H1 (cell line): ENCODE measurements around the gene SCO1. TPM values are rescaled to one million over a fixed set of nuclear protein-coding genes. Genes with fewer than 3 reads are reported as not detected.

Experiments
- CTCF ChIA-PET: fragments of 300-600 bp; sonication (Branson Sonifier 250); formaldehyde crosslinking; loops from one replicate; lab custom pipeline; 2021; ENCODE audit not compliant: partially characterized antibody; lab: Charles Lee
- POLR2A ChIA-PET: fragments of 300-600 bp; sonication (Branson Sonifier 250); formaldehyde crosslinking; loops from one replicate; lab custom pipeline; 2021; ENCODE audit warnings: inconsistent platforms; ENCODE audit not compliant: partially characterized antibody; lab: Charles Lee
- DNase-seq, 2 experiments: peaks; one replicate each; pipeline versions ENCODE4 v3.0.0 to v3.0.0-alpha.2; 2010 to 2022; ENCODE audit warnings: low spot score in 2 of 2, low read depth in 1 of 2, mixed read lengths in 1 of 2
- FAIRE-seq: peaks from 2 replicates; lab custom pipeline; 2011; peaks lifted over from hg19 to GRCh38; lab: Jason Lieb, UNC
- H2AFZ ChIP-seq: 2 replicates; pipeline ENCODE4 v1.8.1; 2012; ENCODE audit warnings: low read length, inconsistent platforms
- H2AK5ac ChIP-seq: 2 replicates; pipeline ENCODE4 v1.6.1; 2013; ENCODE audit warnings: low read depth, low read length
- H2BK120ac ChIP-seq: replicated peaks from 2 replicates; pipeline ENCODE3; 2013; ENCODE audit warnings: low read depth, low read length, inconsistent platforms
- H2BK12ac ChIP-seq: 2 replicates; pipeline ENCODE4 v1.6.1; 2013; ENCODE audit warnings: low read depth, low read length
- H2BK15ac ChIP-seq: 2 replicates; pipeline ENCODE4 v1.6.1; 2013; ENCODE audit warnings: low read length
- H2BK20ac ChIP-seq: 2 replicates; pipeline ENCODE4 v1.6.1; 2013; ENCODE audit warnings: low read length
- H2BK5ac ChIP-seq: 2 replicates; pipeline ENCODE4 v1.6.1; 2013; ENCODE audit warnings: low read depth, low read length
- H3K14ac ChIP-seq: 2 replicates; pipeline ENCODE4 v1.6.1; 2013; ENCODE audit warnings: inconsistent platforms; ENCODE audit not compliant: insufficient read length
- H3K18ac ChIP-seq: 2 replicates; pipeline ENCODE4 v1.6.1; 2013; ENCODE audit warnings: low read length; ENCODE audit errors: extremely low read depth
- H3K23ac ChIP-seq: 2 replicates; pipeline ENCODE4 v1.6.1; 2013; ENCODE audit warnings: inconsistent platforms; ENCODE audit not compliant: insufficient read length
- H3K23me2 ChIP-seq: 2 replicates; pipeline ENCODE4 v1.6.1; 2013; ENCODE audit warnings: low read depth, low read length
- H3K27ac ChIP-seq: 2 replicates; pipeline ENCODE4 v1.6.1; 2011; ENCODE audit warnings: low read depth, low read length, inconsistent platforms
- H3K27me3 ChIP-seq, 4 experiments: replicated peaks in 1 of 4; 1 replicate in 1 of 4; 2 replicates in 3 of 4; pipeline versions ENCODE4 v1.6.1 to v1.8.1; 2011 to 2013; ENCODE audit warnings: low read length in 3 of 4, mild to moderate bottlenecking in 3 of 4, inconsistent platforms in 2 of 4, mixed read lengths in 2 of 4, moderate library complexity in 1 of 4; ENCODE audit not compliant: control insufficient read depth in 3 of 4, insufficient read depth in 3 of 4; ENCODE audit errors: extremely low read depth in 1 of 4
- H3K36me3 ChIP-seq, 4 experiments: 2 replicates each; pipeline versions ENCODE4 v1.6.1 to v1.8.1; 2011 to 2013; ENCODE audit warnings: mild to moderate bottlenecking in 4 of 4, low read length in 3 of 4, moderate library complexity in 2 of 4, control low read depth in 1 of 4, inconsistent platforms in 1 of 4; ENCODE audit not compliant: insufficient read depth in 4 of 4, control insufficient read depth in 2 of 4
- H3K4ac ChIP-seq: replicated peaks from 2 replicates; pipeline ENCODE3; 2013; ENCODE audit warnings: low read length, low read depth, mixed read lengths, inconsistent platforms; ENCODE audit not compliant: insufficient read length
- H3K4me1 ChIP-seq, 4 experiments: replicated peaks in 1 of 4; 1 replicate in 1 of 4; 2 replicates in 3 of 4; pipeline versions ENCODE4 v1.6.1 to v1.8.1; 2011 to 2013; ENCODE audit warnings: low read length in 3 of 4, inconsistent platforms in 2 of 4, mixed read lengths in 1 of 4; ENCODE audit not compliant: insufficient read depth in 4 of 4, control insufficient read depth in 3 of 4
- H3K4me2 ChIP-seq, 2 experiments: 2 replicates each; pipeline versions ENCODE4 v1.6.1 to v1.8.1; 2011 to 2013; ENCODE audit warnings: low read depth in 2 of 2, low read length in 2 of 2, control low read depth in 1 of 2, inconsistent platforms in 1 of 2, mild to moderate bottlenecking in 1 of 2; ENCODE audit not compliant: insufficient read depth in 1 of 2
- H3K4me3 ChIP-seq, 4 experiments: fragments of 200-600, 300-600 bp in 1 of 4; sonication (generic), shearing (Covaris generic), sonication (Bioruptor Twin) in 1 of 4; 2 replicates each; pipeline versions ENCODE4 v1.5.1 to v1.8.1; 2011 to 2016; ENCODE audit warnings: low read length in 4 of 4, low read depth in 3 of 4, control low read depth in 2 of 4, inconsistent platforms in 2 of 4, mild to moderate bottlenecking in 2 of 4, mixed read lengths in 1 of 4, moderate library complexity in 1 of 4; ENCODE audit not compliant: insufficient read depth in 2 of 4; ENCODE audit errors: extremely low read depth in 1 of 4
- H3K56ac ChIP-seq: replicated peaks from 2 replicates; pipeline ENCODE3; 2013; ENCODE audit warnings: low read depth, mild to moderate bottlenecking, mixed read lengths, low read length, inconsistent platforms; ENCODE audit not compliant: insufficient read length
- H3K79me1 ChIP-seq: 2 replicates; pipeline ENCODE4 v1.6.1; 2013; ENCODE audit warnings: low read depth, low read length, control low read depth
- H3K79me2 ChIP-seq, 2 experiments: 2 replicates each; pipeline versions ENCODE4 v1.6.1 to v1.8.1; 2012 to 2013; ENCODE audit warnings: low read length in 2 of 2, mild to moderate bottlenecking in 2 of 2, inconsistent platforms in 1 of 2; ENCODE audit not compliant: insufficient read depth in 2 of 2, control insufficient read depth in 1 of 2
- H3K9ac ChIP-seq, 4 experiments: replicated peaks in 1 of 4; 1 replicate in 1 of 4; 2 replicates in 3 of 4; pipeline versions ENCODE4 v1.6.1 to v1.8.1; 2011 to 2013; ENCODE audit warnings: low read depth in 3 of 4, low read length in 3 of 4, control low read depth in 2 of 4, mild to moderate bottlenecking in 2 of 4, moderate library complexity in 2 of 4, inconsistent platforms in 1 of 4; ENCODE audit errors: extremely low read depth in 1 of 4
- H3K9me3 ChIP-seq, 2 experiments: 2 replicates each; pipeline versions ENCODE4 v1.6.1 to v1.8.1; 2012 to 2013; ENCODE audit warnings: mild to moderate bottlenecking in 2 of 2, moderate library complexity in 2 of 2, control low read depth in 1 of 2, inconsistent platforms in 1 of 2, low read depth in 1 of 2, low read length in 1 of 2, mixed read lengths in 1 of 2; ENCODE audit not compliant: insufficient read depth in 2 of 2
- H4K20me1 ChIP-seq, 2 experiments: replicated peaks in 1 of 2; 2 replicates each; pipeline versions ENCODE3 to v1.8.1; 2011 to 2013; ENCODE audit warnings: inconsistent platforms in 2 of 2, low read length in 2 of 2, mild to moderate bottlenecking in 1 of 2; ENCODE audit not compliant: insufficient read depth in 2 of 2, control insufficient read depth in 1 of 2
- H4K5ac ChIP-seq: 2 replicates; pipeline ENCODE4 v1.6.1; 2013; ENCODE audit warnings: low read length, low read depth, mixed read lengths, inconsistent platforms; ENCODE audit not compliant: insufficient read length
- H4K8ac ChIP-seq: 2 replicates; pipeline ENCODE4 v1.8.0; 2013; ENCODE audit warnings: mild to moderate bottlenecking, moderate library complexity, low read length, inconsistent platforms; ENCODE audit not compliant: insufficient read depth; ENCODE audit errors: extremely low read depth
- H4K91ac ChIP-seq: replicated peaks from 2 replicates; pipeline ENCODE3; 2013; ENCODE audit warnings: low read length, mixed read lengths, inconsistent platforms; ENCODE audit not compliant: insufficient read length
- BCL11A ChIP-seq, 2 experiments: IDR thresholded peaks; one replicate each; pipeline ENCODE4 v1.6.1; 2011; ENCODE audit warnings: low read depth in 2 of 2, low read length in 2 of 2, mild to moderate bottlenecking in 2 of 2
- BRCA1 ChIP-seq: IDR thresholded peaks from 2 replicates; pipeline ENCODE4 v1.6.1; 2012; ENCODE audit warnings: low read depth, low read length, improper control_type of control experiment
- CHD2 ChIP-seq: IDR thresholded peaks from 2 replicates; pipeline ENCODE4 v1.6.1; 2012; ENCODE audit warnings: low read length, improper control_type of control experiment
- POLR2A ChIP-seq, 2 experiments: IDR thresholded peaks; 1 replicate in 1 of 2; 2 replicates in 1 of 2; pipeline ENCODE4 v1.6.1; 2011; ENCODE audit warnings: low read depth in 2 of 2, low read length in 2 of 2, mild to moderate bottlenecking in 2 of 2; ENCODE audit errors: control extremely low read depth in 1 of 2
- WGBS, 2 experiments: shearing (Covaris generic) in 1 of 2; methylation state at CpG; one replicate each; pipeline versions ENCODE4 v1.1.6 to v1.1.7; 2013 to 2015; ENCODE audit warnings: low lambda C conversion rate in 2 of 2, mixed read lengths in 2 of 2, inconsistent platforms in 1 of 2, low coverage in 1 of 2, missing lambda C conversion rate in 1 of 2; ENCODE audit not compliant: insufficient replicate concordance in 2 of 2, insufficient coverage in 1 of 2, insufficient read length in 1 of 2; ENCODE audit errors: extremely low coverage in 1 of 2, missing lambda C conversion rate in 1 of 2; 5-methylcytosine and 5-hydroxymethylcytosine counted together
- polyA plus RNA-seq, 7 experiments: library from polyadenylated mRNA; depleted of rRNA in 3 of 7; stranded (reverse) in 5 of 7; unstranded in 2 of 7; fragments of >200 nt in 5 of 7; fragments of 200-250 nt in 2 of 7; gene quantifications; 1 replicate in 5 of 7; 2 replicates in 1 of 7; 4 replicates in 1 of 7; pipeline versions ENCODE4 v1.2.1 to v1.2.3, GENCODE V29; 2011 to 2013; ENCODE audit warnings: missing spikeins in 2 of 7, mixed read lengths in 2 of 7
- total RNA-seq: library from RNA; stranded (reverse); fragmentation: NEBNext Ultra II Directional; extraction: Animal tissue kit (Norgen Biotek cat#: 25700); gene quantifications from 2 replicates; pipeline ENCODE4 v1.2.1, GENCODE V29; 2021
- TF ChIP-seq, protein P1 (sequence below): IDR thresholded peaks from 2 replicates; pipeline ENCODE4 v1.6.1; 2012; ENCODE audit warnings: inconsistent platforms

The SCO1 gene
- total and polyA plus RNA-seq, 2 of the 8 experiments (the other 6 are each of a cell fraction or from before 2014, with no cell fraction given): 18.7 to 61.8 TPM

- no peak for FAIRE-seq
- H4K5ac ChIP-seq: no peak overlapping the region
These were observed 59.2 kb downstream of the SCO1 start for GRCh38 chr17:10638151-10638550.

More at GRCh38 chr17:10638151-10638550, 59.2 kb downstream of the SCO1 start:
- CTCF ChIA-PET: interaction anchor here (0.6 to 21.3 kb wide), 7 partner anchors 5 to 329 kb away, joined by 3 to 323 read pairs (median 6); no protein-coding TSS in a partner anchor
- H3K23me2 ChIP-seq: no peaks in the 10 kb centered on the region
- no peak overlapping the region for H3K27ac ChIP-seq
- no peaks in the 10 kb centered on the region for H3K79me2 ChIP-seq
- no peak overlapping the region for H4K8ac ChIP-seq
- no peak overlapping the region for H2AFZ ChIP-seq
- H2BK120ac ChIP-seq: no peak overlapping the region
- no peak overlapping the region for H3K23ac ChIP-seq
- H2AK5ac ChIP-seq: no peak overlapping the region
- H3K4ac ChIP-seq: no peak overlapping the region
- TF ChIP-seq, protein P1, sequence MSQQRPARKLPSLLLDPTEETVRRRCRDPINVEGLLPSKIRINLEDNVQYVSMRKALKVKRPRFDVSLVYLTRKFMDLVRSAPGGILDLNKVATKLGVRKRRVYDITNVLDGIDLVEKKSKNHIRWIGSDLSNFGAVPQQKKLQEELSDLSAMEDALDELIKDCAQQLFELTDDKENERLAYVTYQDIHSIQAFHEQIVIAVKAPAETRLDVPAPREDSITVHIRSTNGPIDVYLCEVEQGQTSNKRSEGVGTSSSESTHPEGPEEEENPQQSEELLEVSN: no peak
- no peak for TF ChIP-seq POLR2A (IDR thresholded peaks at IDR 0.05; ENCODE audit: control extremely low read depth in 1 of 2, low read depth in 2 of 2, low read length in 2 of 2)
- no peak for TF ChIP-seq BCL11A (IDR thresholded peaks at IDR 0.05; ENCODE audit: low read depth in 2 of 2, low read length in 2 of 2)
- no peak for TF ChIP-seq CHD2
- TF ChIP-seq BRCA1: no peak
- no peak overlapping the region for H3K56ac ChIP-seq
- H3K14ac ChIP-seq: no peak overlapping the region
- H2BK15ac ChIP-seq: no peak overlapping the region
- H3K4me2 ChIP-seq: no peak overlapping the region
- H3K27me3 ChIP-seq: no peaks in the 10 kb centered on the region
- no peak overlapping the region for H3K18ac ChIP-seq
- H3K36me3 ChIP-seq: peaks cover 0 to 4% (median 1%) of the 10 kb centered on the region in 4 experiments; a peak in 2 of 8 replicates
- no peak for DNase-seq
- 91% methylated on average over 24 of the region's 25 CpGs; no CpG with 5 or more reads in 1 of the 2 experiments for WGBS, 2 experiments
- no peak overlapping the region for H2BK12ac ChIP-seq
- H3K9me3 ChIP-seq: no peaks in the 10 kb centered on the region
- H3K4me3 ChIP-seq: no peak overlapping the region
- H3K79me1 ChIP-seq: no peaks in the 10 kb centered on the region
- no peak overlapping the region for H2BK20ac ChIP-seq
- H3K4me1 ChIP-seq: no peaks in the 10 kb centered on the region
- no peak overlapping the region for H3K9ac ChIP-seq
- POLR2A ChIA-PET: interaction anchor here (0.6 kb wide), 1 partner anchor 58 kb away, joined by 3 read pairs; no protein-coding TSS in a partner anchor
- H2BK5ac ChIP-seq: no peak overlapping the region
- H4K20me1 ChIP-seq: no peaks in the 10 kb centered on the region
- H4K91ac ChIP-seq: no peak overlapping the region
